GM21619 (cell line): ENCODE data around the gene KMT2E.
A peak's percentile ranks its signal among the peaks of the same experiment; 100 is the strongest.
"Not testable (repeated sequence)": the region's sequence is repeated elsewhere in the genome, so short reads cannot be mapped to it uniquely, and the experiment has no call there.

ENCODE experiments used
- ATAC-seq: cut with Tn5 transposase; IDR thresholded peaks from one replicate; pipeline ENCODE4 v1.9.1; 2021; ENCODE audit not compliant: unreplicated experiment

KMT2E gene

DNA sequence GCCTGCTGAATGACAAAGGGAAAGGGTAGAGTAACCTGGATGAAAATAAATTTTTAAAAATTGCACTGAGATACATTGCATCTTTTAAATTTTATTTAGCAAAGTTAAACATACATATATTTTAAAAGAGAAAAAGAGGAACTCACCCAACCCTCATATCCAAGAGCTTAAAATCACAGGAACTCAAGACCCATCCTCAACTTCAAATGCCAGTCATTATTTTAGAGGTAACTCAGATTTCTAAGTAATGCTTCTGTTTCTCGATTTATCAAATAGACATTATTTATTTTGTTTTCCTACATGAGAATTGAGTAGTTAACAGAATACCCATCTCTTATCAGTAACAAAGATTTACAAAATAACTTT, 32.4 kb upstream of the KMT2E start:
- no peak for ATAC-seq

DNA sequence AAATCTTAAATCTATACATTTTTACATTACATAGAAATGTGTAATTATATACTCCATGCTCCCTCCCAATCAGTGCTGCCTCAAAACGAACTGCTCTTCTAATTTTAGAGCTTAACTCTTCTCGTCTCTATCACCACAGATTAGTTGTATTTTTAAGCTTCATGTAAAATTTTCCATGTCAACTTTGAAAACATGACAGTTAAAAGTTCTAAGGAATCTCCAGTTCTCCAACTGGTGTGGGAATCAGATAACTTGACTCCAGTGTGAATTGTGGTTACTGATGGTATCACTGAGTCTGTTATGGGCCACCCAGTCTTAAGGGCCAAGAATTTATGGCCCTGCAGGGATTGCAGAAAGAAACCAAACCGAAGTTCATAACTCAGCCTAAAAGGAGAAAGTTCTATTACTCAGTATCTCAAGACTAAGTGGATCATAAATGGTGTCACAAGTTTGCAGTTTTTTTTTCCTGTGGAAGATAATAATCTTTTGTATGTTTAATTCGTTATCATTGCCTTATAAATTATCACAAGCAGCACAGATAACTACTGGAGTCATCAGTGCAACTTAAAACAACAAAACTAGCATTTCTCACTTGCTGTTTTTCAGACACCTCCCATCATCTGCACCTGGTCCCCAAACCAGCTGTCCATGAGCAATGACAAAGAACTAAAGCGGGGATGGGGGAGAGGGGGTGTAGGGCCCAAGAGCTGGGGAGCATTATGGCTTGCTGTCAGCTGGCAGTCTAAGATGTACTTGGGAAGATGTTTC, 31.5 kb upstream of the KMT2E start:
- no peak for ATAC-seq

GRCh38 chr7:104983076-104983577, 30.9 kb upstream of the KMT2E start:
- no peak for ATAC-seq

GRCh38 chr7:104983578-104984539, 30.1 kb upstream of the KMT2E start:
- peak; percentile 84 for ATAC-seq

DNA sequence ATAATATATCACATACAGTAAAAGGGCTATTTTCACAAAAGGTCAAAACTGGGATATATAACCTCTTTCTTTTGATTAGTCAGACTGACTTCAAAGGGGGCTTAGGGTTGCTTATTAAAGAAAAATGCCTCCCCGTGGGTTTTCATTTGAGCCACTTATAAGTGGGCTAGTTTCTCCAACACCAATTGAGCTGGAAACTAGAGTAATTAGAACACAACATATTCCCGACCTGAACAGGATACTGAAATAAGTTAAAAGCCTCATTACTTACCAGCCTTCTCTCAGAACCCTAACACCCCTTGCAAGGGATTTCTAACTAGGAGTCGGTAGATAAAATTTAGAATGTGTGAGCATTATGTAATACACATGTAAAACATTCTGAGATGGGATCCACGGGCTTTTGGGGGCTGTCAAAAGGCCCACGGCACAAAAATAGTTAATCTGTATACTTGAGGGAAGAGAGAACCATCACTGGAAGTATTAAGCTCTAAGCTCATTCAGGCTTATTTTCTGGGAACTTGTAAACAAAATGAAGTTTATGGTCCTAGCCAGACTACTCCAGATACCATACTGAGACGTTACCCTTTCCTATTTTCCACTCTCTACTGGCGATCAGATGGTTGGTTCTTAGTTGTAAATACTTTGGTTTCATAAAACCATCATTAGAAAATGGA, 29.3 kb upstream of the KMT2E start:
- no peak for ATAC-seq

DNA sequence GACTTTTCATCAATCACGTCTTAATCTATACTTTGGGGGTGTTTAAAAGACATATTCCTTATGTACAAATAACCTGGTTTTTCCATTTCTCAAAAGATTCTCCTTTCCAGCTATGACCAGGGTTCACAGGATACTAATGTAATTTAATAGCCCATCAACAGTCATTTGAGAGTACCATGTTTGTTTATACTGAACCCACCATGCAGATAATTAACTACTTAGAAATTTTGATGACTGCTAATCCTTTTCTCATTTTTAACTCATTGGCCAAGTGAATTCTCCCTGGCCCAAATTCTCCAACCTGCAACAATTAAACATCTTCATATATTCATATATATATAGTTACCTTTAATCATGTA, 28.8 kb upstream of the KMT2E start:
- ATAC-seq, result no peak

GRCh38 chr7:104986628-104987259, 27.3 kb upstream of the KMT2E start:
- ATAC-seq, result no peak

GRCh38 chr7:104987403-104987802, 26.6 kb upstream of the KMT2E start:
- not testable (repeated sequence) for ATAC-seq

DNA sequence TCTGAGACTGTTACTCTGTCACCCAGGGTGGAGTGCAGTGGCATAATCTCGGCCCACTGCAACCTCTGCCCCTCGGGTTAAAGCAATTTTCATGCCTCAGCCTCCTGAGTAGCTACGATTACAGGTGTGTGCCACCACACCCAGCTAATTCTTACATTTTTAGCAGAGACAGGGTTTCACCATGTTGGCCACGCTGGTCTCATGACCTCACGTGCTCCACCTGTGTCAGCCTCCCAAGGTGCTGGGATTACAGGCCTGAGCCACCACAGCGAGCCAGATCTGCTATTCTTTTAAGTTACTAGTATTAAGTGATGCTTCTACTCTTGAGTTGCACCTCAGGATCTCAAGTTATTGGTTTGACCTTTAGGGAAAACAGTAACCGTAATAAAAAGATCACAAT, 23.0 kb upstream of the KMT2E start:
- ATAC-seq, result no peak

GRCh38 chr7:104992306-104992705, 21.7 kb upstream of the KMT2E start:
- ATAC-seq, result no peak

GRCh38 chr7:104993217-104993862, 20.7 kb upstream of the KMT2E start:
- ATAC-seq, result no peak

GRCh38 chr7:104998040-104998752, 15.8 kb upstream of the KMT2E start:
- no peak for ATAC-seq

DNA sequence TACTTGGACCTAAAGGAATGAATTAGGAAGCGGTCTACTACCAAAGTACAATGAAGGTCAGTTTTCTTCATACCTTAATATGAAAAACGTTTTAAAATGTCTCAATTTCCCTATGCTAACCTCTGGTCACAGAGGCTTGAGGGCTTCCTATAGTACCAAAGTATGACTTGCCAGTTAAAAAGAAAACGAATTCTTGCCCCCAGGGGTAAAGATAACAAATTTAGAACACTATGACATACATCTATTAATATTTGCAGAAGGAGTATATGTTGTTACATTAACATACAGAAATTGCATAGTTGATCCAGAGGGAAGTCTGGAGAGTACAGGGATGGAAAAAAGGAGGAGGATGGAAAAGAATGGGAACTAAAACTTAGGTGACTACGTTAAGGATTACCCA, 13.8 kb upstream of the KMT2E start:
- no peak for ATAC-seq

DNA sequence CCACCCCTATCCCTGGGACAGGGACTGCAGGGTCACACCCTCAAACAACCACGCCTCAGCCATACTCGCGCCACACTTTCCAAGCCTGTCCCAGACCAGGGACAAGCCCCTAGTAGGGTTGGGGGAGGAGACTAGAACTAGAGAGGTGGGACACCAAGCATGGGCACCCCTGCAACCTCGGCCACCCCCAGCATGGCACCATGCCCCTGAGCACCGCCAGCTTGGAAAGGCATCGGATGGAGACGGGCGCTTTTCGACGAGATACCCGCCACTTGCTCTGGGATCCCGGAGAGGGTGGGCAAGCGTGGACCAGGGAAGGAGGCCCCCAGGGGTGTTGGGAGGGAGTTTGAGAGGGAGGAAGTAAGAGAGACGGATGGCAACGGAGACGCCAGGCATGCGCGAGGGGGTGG, 13.1 kb upstream of the KMT2E start:
- ATAC-seq, result no peak

- no peak for ATAC-seq
These were observed 12.3 kb upstream of the KMT2E start for GRCh38 chr7:105001652-105002184.

GRCh38 chr7:105003275-105003674, 10.7 kb upstream of the KMT2E start:
- ATAC-seq, result no peak

DNA sequence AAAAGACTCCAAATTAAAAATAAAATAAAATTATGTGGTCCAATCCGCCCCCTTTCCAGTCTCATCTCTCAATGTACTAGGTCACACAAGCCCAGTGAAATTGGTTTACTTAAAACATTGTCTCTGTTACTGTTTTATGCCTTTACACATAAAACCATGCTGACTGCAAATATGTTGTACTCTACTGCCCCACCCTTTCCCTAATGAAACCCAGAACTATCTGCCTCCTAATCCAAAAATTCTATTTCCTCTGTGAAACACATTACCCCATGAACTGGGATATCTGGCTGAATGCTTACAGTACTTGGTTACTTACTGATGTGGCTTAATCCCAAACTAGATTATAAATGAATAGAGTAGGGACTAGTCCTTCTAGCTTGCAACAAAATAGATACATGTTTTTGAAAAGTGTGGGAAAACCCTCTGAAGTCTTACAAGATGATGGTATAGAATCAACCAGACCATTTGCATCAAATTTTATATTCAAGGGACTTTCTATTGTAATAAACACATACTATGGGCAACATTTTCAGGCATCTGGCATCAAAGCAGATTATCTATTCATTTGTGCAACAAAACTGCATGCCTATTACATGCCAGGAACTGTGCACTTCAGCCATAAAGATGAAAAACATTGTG, 10.0 kb upstream of the KMT2E start:
- ATAC-seq, result no peak

GRCh38 chr7:105005006-105005405, 9.0 kb upstream of the KMT2E start:
- ATAC-seq, result not testable (repeated sequence)

GRCh38 chr7:105005486-105005885, 8.5 kb upstream of the KMT2E start:
- ATAC-seq, result not testable (repeated sequence)
